NCI-H1694 treated with DMSO at 0.1 percent for 48 hours (cell line): ENCODE data around the gene PTGES2.

Source experiments
- DNase-seq: peaks from one replicate; lab custom pipeline; 2025; lab: John Stamatoyannopoulos, UW

Gene PTGES2

GRCh38 chr9:128103589-128103962 is 24.0 kb downstream of the PTGES2 start:
- DNase-seq: no peak

- DNase-seq: no peak
Measured at GRCh38 chr9:128102861-128103588, 24.5 kb downstream of the PTGES2 start.

GRCh38 chr9:128102196-128102595 is 25.3 kb downstream of the PTGES2 start:
- DNase-seq: no peak

GRCh38 chr9:128101690-128102089 is 25.8 kb downstream of the PTGES2 start:
- DNase-seq: no peak

GRCh38 chr9:128101231-128101661 is 26.3 kb downstream of the PTGES2 start:
- DNase-seq: no peak

- no peak for DNase-seq
Measured at GRCh38 chr9:128100581-128100980, 26.9 kb downstream of the PTGES2 start.

- DNase-seq: no peak
Measured at GRCh38 chr9:128099932-128100491, 27.5 kb downstream of the PTGES2 start.

GRCh38 chr9:128099231-128099931 is 28.1 kb downstream of the PTGES2 start:
- no peak for DNase-seq

GRCh38 chr9:128098297-128099230 is 29.0 kb downstream of the PTGES2 start:
- DNase-seq: peak; percentile 34

GRCh38 chr9:128097543-128098296 is 29.8 kb downstream of the PTGES2 start:
- DNase-seq: no peak

- DNase-seq: no peak
Measured at GRCh38 chr9:128096616-128097536, 30.7 kb downstream of the PTGES2 start.

- DNase-seq: no peak
Measured at GRCh38 chr9:128094950-128095544, 32.5 kb downstream of the PTGES2 start.

- DNase-seq: peak; percentile 65
Measured at GRCh38 chr9:128094166-128094949, 33.2 kb downstream of the PTGES2 start.

- DNase-seq: no peak
Measured at GRCh38 chr9:128093011-128093410, 34.5 kb downstream of the PTGES2 start.

GRCh38 chr9:128092199-128092977 is 35.1 kb downstream of the PTGES2 start:
- no peak for DNase-seq

- no peak for DNase-seq
Measured at GRCh38 chr9:128091571-128091970, 36.0 kb downstream of the PTGES2 start.

GRCh38 chr9:128091144-128091543 is 36.4 kb downstream of the PTGES2 start:
- no peak for DNase-seq

GRCh38 chr9:128089299-128089698 is 38.2 kb downstream of the PTGES2 start:
- DNase-seq: no peak
